Neural progenitor cell (in vitro differentiated cells): Measurements from ENCODE around the gene MFSD6L.

ENCODE experiments used
- EZH2 ChIP-seq: fragments of 200-600 bp; sonication (generic); IDR thresholded peaks from 2 replicates; pipeline ENCODE4 v1.6.1; 2017; ENCODE audit warnings: antibody characterized with exemption, mild to moderate bottlenecking, moderate library complexity
- TF ChIP-seq, protein P1 (sequence below): fragments of 200-600 bp; sonication (generic); IDR thresholded peaks from 2 replicates; pipeline ENCODE4 v1.5.1; 2017; ENCODE audit warnings: antibody characterized with exemption, mild to moderate bottlenecking

DNA sequence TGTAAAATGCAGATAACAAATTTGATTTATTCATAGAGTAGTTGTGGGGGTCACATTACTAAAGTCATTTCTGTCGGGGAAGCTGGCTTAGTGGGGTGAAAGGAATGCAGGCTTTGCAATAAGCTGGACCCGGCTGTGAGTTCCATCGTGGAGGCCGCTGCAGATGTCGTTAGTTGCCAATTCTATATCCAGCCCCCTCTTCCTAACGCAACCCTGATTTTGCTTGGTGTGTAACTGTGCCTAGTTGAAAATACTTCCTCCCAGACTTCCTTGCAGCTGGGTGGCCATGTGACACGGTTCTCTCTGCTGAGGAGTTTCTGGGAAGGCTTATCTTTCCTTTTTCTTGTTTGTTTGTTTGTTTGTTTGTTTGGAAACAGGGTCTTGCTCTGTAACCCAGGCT, 4.5 kb downstream of the MFSD6L start:
- TF ChIP-seq, protein P1, sequence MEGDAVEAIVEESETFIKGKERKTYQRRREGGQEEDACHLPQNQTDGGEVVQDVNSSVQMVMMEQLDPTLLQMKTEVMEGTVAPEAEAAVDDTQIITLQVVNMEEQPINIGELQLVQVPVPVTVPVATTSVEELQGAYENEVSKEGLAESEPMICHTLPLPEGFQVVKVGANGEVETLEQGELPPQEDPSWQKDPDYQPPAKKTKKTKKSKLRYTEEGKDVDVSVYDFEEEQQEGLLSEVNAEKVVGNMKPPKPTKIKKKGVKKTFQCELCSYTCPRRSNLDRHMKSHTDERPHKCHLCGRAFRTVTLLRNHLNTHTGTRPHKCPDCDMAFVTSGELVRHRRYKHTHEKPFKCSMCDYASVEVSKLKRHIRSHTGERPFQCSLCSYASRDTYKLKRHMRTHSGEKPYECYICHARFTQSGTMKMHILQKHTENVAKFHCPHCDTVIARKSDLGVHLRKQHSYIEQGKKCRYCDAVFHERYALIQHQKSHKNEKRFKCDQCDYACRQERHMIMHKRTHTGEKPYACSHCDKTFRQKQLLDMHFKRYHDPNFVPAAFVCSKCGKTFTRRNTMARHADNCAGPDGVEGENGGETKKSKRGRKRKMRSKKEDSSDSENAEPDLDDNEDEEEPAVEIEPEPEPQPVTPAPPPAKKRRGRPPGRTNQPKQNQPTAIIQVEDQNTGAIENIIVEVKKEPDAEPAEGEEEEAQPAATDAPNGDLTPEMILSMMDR, result no peak
- TF ChIP-seq EZH2, result no peak
